Naive thymus-derived CD4-positive, alpha-beta T cell (primary cell): Measurements from ENCODE around the gene C8G. TPM values are rescaled to one million over a fixed set of nuclear protein-coding genes. Genes with fewer than 3 reads are reported as not detected.

Experiments
- ATAC-seq: fragments of 150-1000 bp; cut with Tn5 transposase; 2 replicates; pipeline ENCODE4 v1.10.0; 2021; ENCODE audit warnings: mild to moderate bottlenecking, moderate library complexity
- CTCF ChIA-PET: fragments of 350-600 bp; sonication (Branson Sonifier 250); formaldehyde crosslinking; loops from one replicate; lab custom pipeline; 2021; ENCODE audit warnings: antibody characterized with exemption; lab: Charles Lee
- POLR2A ChIA-PET: fragments of 350-600 bp; sonication (Branson Sonifier 250); formaldehyde crosslinking; loops from one replicate; lab custom pipeline; 2021; ENCODE audit warnings: antibody characterized with exemption, inconsistent platforms; lab: Charles Lee
- DNase-seq, 9 donors: peaks; one replicate each; pipeline versions ENCODE4 v3.0.0 to v3.0.0-alpha.2; 2020 to 2022; ENCODE audit warnings: mixed read lengths in 1 of 9
- H3K27ac ChIP-seq: one replicate; pipeline ENCODE4 v1.7.0; 2013; ENCODE audit warnings: mild to moderate bottlenecking, low read depth, low read length, moderate library complexity
- H3K27me3 ChIP-seq, 2 donors: one replicate each; pipeline ENCODE4 v1.7.0; 2013; ENCODE audit warnings: low read length in 2 of 2, mild to moderate bottlenecking in 2 of 2, moderate library complexity in 2 of 2; ENCODE audit not compliant: control insufficient read depth in 2 of 2, insufficient read depth in 2 of 2
- H3K36me3 ChIP-seq, 3 experiments: 1 replicate in 2 of 3; 2 replicates in 1 of 3; pipeline ENCODE4 v1.7.0; 2013; ENCODE audit warnings: low read length in 3 of 3, mild to moderate bottlenecking in 3 of 3, moderate library complexity in 1 of 3; ENCODE audit not compliant: insufficient read depth in 3 of 3, control insufficient read depth in 2 of 3
- H3K4me1 ChIP-seq, 2 donors: one replicate each; pipeline ENCODE4 v1.7.0; 2013; ENCODE audit warnings: low read length in 2 of 2, mild to moderate bottlenecking in 2 of 2, moderate library complexity in 1 of 2; ENCODE audit not compliant: control insufficient read depth in 2 of 2, insufficient read depth in 2 of 2
- H3K4me3 ChIP-seq: 2 replicates; pipeline ENCODE4 v1.7.0; 2013; ENCODE audit warnings: mild to moderate bottlenecking, low read length
- H3K9me3 ChIP-seq, 3 experiments: 1 replicate in 2 of 3; 2 replicates in 1 of 3; pipeline ENCODE4 v1.7.0; 2013; ENCODE audit warnings: low read length in 3 of 3; ENCODE audit not compliant: control insufficient read depth in 2 of 3
- H3K27ac Mint-ChIP-seq, 9 donors: one replicate each; pipeline ENCODE4 v1.8.0; 2020 to 2022; ENCODE audit warnings: mixed read lengths in 9 of 9, mild to moderate bottlenecking in 8 of 9, moderate library complexity in 5 of 9, inconsistent platforms in 2 of 9
- H3K27me3 Mint-ChIP-seq, 5 donors: one replicate each; pipeline ENCODE4 v1.8.0; 2021 to 2022; ENCODE audit warnings: mixed read lengths in 5 of 5, mild to moderate bottlenecking in 1 of 5
- H3K36me3 Mint-ChIP-seq, 5 donors: one replicate each; pipeline ENCODE4 v1.8.0; 2020 to 2022; ENCODE audit warnings: mixed read lengths in 5 of 5, mild to moderate bottlenecking in 3 of 5, inconsistent platforms in 1 of 5
- H3K4me1 Mint-ChIP-seq, 7 donors: one replicate each; pipeline ENCODE4 v1.8.0; 2020 to 2022; ENCODE audit warnings: mixed read lengths in 7 of 7, mild to moderate bottlenecking in 3 of 7, inconsistent platforms in 1 of 7
- H3K4me3 Mint-ChIP-seq, 10 donors: one replicate each; pipeline ENCODE4 v1.8.0; 2020 to 2022; ENCODE audit warnings: mild to moderate bottlenecking in 10 of 10, mixed read lengths in 10 of 10, moderate library complexity in 6 of 10, inconsistent platforms in 2 of 10
- H3K9me3 Mint-ChIP-seq, 11 donors: one replicate each; pipeline ENCODE4 v1.8.0; 2020 to 2022; ENCODE audit warnings: mixed read lengths in 11 of 11, mild to moderate bottlenecking in 4 of 11, inconsistent platforms in 1 of 11, moderate library complexity in 1 of 11
- intact Hi-C, 2 donors: fragments of 100-400 bp; cut with micrococcal nuclease; formaldehyde crosslinking; loops; one replicate each; pipeline ENCODE4 v1.15.1; 2023
- polyA plus RNA-seq, 2 donors: library from polyadenylated mRNA; unstranded; fragments of 300-500 nt; fragmentation: Illumina TruSeq; gene quantifications; one replicate each; pipeline ENCODE4 v1.2.3, GENCODE V29; 2021
- total RNA-seq, 6 experiments: library from RNA in 5 of 6; stranded (reverse) in 5 of 6; gene quantifications; 1 replicate in 5 of 6; 2 replicates in 1 of 6; pipeline ENCODE4 v1.2.3 and lab custom pipeline; 2021 to 2026

The C8G gene
- total and polyA plus RNA-seq, 7 experiments from 2014 or later = 0.77 to 3.6 (median 1.4) TPM; not detected in 2

GRCh38 chr9:136968333-136969127 is 23.5 kb downstream of the C8G start:
- POLR2A ChIA-PET = no interaction called here
- CTCF ChIA-PET = no interaction called here

GRCh38 chr9:136969150-136969549 is 24.1 kb downstream of the C8G start:
- H3K4me1 Mint-ChIP-seq = peaks cover 0 to 22% (median 15%) of the 10 kb centered on the region in 7 donors
- no peak overlapping the region for H3K4me3 Mint-ChIP-seq
- intact Hi-C loops = no loop called here
- no peak overlapping the region for H3K4me3 ChIP-seq
- CTCF ChIA-PET = no interaction called here
- no peak overlapping the region for H3K27ac ChIP-seq
- H3K9me3 Mint-ChIP-seq = no peaks in the 10 kb centered on the region
- H3K27me3 Mint-ChIP-seq = peaks cover 0 to 6% (median 0%) of the 10 kb centered on the region in 5 donors
- H3K9me3 ChIP-seq = no peaks in the 10 kb centered on the region
- no peaks in the 10 kb centered on the region for H3K27me3 ChIP-seq
- DNase-seq (no peak), ATAC-seq (no peak)
- H3K27ac Mint-ChIP-seq = no peak overlapping the region
- POLR2A ChIA-PET = no interaction called here
- no peaks in the 10 kb centered on the region for H3K36me3 Mint-ChIP-seq
- peaks cover 12 to 24% of the 10 kb centered on the region in 2 donors for H3K4me1 ChIP-seq
- no peaks in the 10 kb centered on the region for H3K36me3 ChIP-seq

More at GRCh38 chr9:136968333-136969127, 23.5 kb downstream of the C8G start:
- ATAC-seq = no peak
- no peak overlapping the region for H3K27ac ChIP-seq
- Mint-ChIP-seq H3K27me3 (peaks cover 0 to 6% (median 0%) of the 10 kb centered on the region in 5 donors), H3K4me3 (no peak overlapping the region), H3K4me1 (peaks cover 0 to 22% (median 15%) of the 10 kb centered on the region in 7 donors), H3K9me3 (no peaks in the 10 kb centered on the region), H3K36me3 (no peaks in the 10 kb centered on the region), H3K27ac (no peak overlapping the region)
- H3K4me3 ChIP-seq = no peak overlapping the region
- H3K9me3 ChIP-seq = no peaks in the 10 kb centered on the region
- H3K27me3 ChIP-seq = no peaks in the 10 kb centered on the region
- H3K36me3 ChIP-seq = no peaks in the 10 kb centered on the region
- intact Hi-C loops = no loop called here
- DNase-seq = no peak
- H3K4me1 ChIP-seq = peaks cover 12 to 24% of the 10 kb centered on the region in 2 donors

- ChIA-PET CTCF (no interaction called here), POLR2A (no interaction called here)
- Histone ChIP-seq H3K4me1 (peaks cover 12 to 24% of the 10 kb centered on the region in 2 donors), H3K27ac (no peak overlapping the region), H3K9me3 (no peaks in the 10 kb centered on the region), H3K4me3 (no peak overlapping the region), H3K36me3 (no peaks in the 10 kb centered on the region), H3K27me3 (no peaks in the 10 kb centered on the region)
- Mint-ChIP-seq H3K4me3 (no peak overlapping the region), H3K9me3 (no peaks in the 10 kb centered on the region), H3K4me1 (peaks cover 0 to 18% (median 13%) of the 10 kb centered on the region in 7 donors), H3K36me3 (no peaks in the 10 kb centered on the region), H3K27me3 (peaks cover 0 to 4% (median 0%) of the 10 kb centered on the region in 5 donors), H3K27ac (no peak overlapping the region)
- intact Hi-C loops = no loop called here
- DNase-seq = no peak
- ATAC-seq = no peak
These were observed 24.7 kb downstream of the C8G start for GRCh38 chr9:136969774-136970173.

- Histone ChIP-seq H3K36me3 (no peaks in the 10 kb centered on the region), H3K27me3 (no peaks in the 10 kb centered on the region), H3K4me1 (peaks cover 15 to 26% of the 10 kb centered on the region in 2 donors), H3K4me3 (no peak overlapping the region), H3K9me3 (no peaks in the 10 kb centered on the region), H3K27ac (no peak overlapping the region)
- Mint-ChIP-seq H3K4me3 (no peak overlapping the region), H3K27ac (no peak overlapping the region), H3K36me3 (no peaks in the 10 kb centered on the region), H3K9me3 (no peaks in the 10 kb centered on the region), H3K27me3 (peaks cover 0 to 6% (median 0%) of the 10 kb centered on the region in 5 donors), H3K4me1 (peaks cover 0 to 22% (median 14%) of the 10 kb centered on the region in 7 donors)
- ATAC-seq (no peak), DNase-seq (no peak)
- POLR2A ChIA-PET = interaction anchor here (0.5 kb wide), 1 partner anchor 18 kb away, joined by 3 read pairs; no protein-coding TSS in a partner anchor
- CTCF ChIA-PET = interaction anchor here (0.9 kb wide), 1 partner anchor 195 kb away, joined by 4 read pairs; no protein-coding TSS in a partner anchor
- intact Hi-C loops = no loop called here
These were observed 25.3 kb downstream of the C8G start for GRCh38 chr9:136970361-136970760.

- H3K9me3 ChIP-seq = no peaks in the 10 kb centered on the region
- no peaks in the 10 kb centered on the region for H3K36me3 ChIP-seq
- H3K27me3 ChIP-seq = no peaks in the 10 kb centered on the region
- DNase-seq (no peak), ATAC-seq (no peak)
- no peaks in the 10 kb centered on the region for H3K36me3 Mint-ChIP-seq
- H3K4me3 ChIP-seq = no peak overlapping the region
- no peak overlapping the region for H3K4me3 Mint-ChIP-seq
- ChIA-PET POLR2A (no interaction called here), CTCF (no interaction called here)
- peaks cover 0 to 23% (median 7%) of the 10 kb centered on the region in 7 donors for H3K4me1 Mint-ChIP-seq
- H3K4me1 ChIP-seq = peaks cover 13 to 23% of the 10 kb centered on the region in 2 donors
- intact Hi-C loops = no loop called here
- H3K9me3 Mint-ChIP-seq = no peaks in the 10 kb centered on the region
- H3K27ac Mint-ChIP-seq = no peak overlapping the region
- peaks cover 0 to 4% (median 0%) of the 10 kb centered on the region in 5 donors for H3K27me3 Mint-ChIP-seq
- no peak overlapping the region for H3K27ac ChIP-seq
These were observed 26.7 kb downstream of the C8G start for GRCh38 chr9:136971746-136972145.

- H3K36me3 ChIP-seq = no peaks in the 10 kb centered on the region
- H3K4me3 ChIP-seq = no peak overlapping the region
- no peaks in the 10 kb centered on the region for H3K36me3 Mint-ChIP-seq
- no peaks in the 10 kb centered on the region for H3K9me3 Mint-ChIP-seq
- ChIA-PET POLR2A (no interaction called here), CTCF (no interaction called here)
- no peaks in the 10 kb centered on the region for H3K27me3 ChIP-seq
- H3K9me3 ChIP-seq = no peaks in the 10 kb centered on the region
- peaks cover 0 to 4% (median 0%) of the 10 kb centered on the region in 5 donors for H3K27me3 Mint-ChIP-seq
- no peak overlapping the region for H3K27ac Mint-ChIP-seq
- H3K4me1 Mint-ChIP-seq = peaks cover 0 to 20% (median 7%) of the 10 kb centered on the region in 7 donors
- no peak for ATAC-seq
- no peak for DNase-seq
- no peak overlapping the region for H3K4me3 Mint-ChIP-seq
- no peak overlapping the region for H3K27ac ChIP-seq
- peaks cover 13 to 23% of the 10 kb centered on the region in 2 donors for H3K4me1 ChIP-seq
- intact Hi-C loops = no loop called here
These were observed 27.3 kb downstream of the C8G start for GRCh38 chr9:136972335-136972734.
